ENCODE measurements around the gene GMDS. TPM values are rescaled to one million over a fixed set of nuclear protein-coding genes. Genes with fewer than 3 reads are reported as not detected.

Gene GMDS
- total and polyA plus RNA-seq, 2 donors (not counting 1 experiment from before 2014, with no cell fraction given): 11.5 to 16.4 TPM

DNA sequence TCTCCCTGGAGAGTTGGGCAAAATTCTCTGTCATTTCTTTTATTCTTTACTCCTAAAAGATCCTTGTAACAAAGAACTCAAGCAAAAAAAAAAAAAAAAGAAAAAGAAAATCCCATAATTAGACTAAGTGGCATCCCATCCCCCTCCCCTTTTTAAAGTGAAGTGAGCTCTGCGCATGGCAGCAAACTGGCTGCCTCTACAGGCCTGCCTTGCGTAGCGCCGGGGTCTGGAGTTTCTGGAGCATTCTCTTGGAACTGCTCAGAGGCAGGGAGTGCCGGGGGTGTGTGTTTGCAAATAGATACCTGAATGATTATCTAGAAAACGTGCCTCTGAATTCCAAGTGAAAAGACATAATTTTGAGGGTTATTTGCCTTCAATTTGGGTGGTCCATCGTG lies 587.6 kb downstream of the GMDS start:
- CTCF ChIA-PET: interaction anchor here (0.6 kb wide), 1 partner anchor 66 kb away, joined by 4 read pairs; no protein-coding TSS in a partner anchor

More for the DNA sequence above, 587.6 kb downstream of the GMDS start:
- WGBS (ENCODE audit: insufficient coverage): 98% methylated on average over 7 of the region's 7 CpGs
- no peak overlapping the region for H3K4me3 Mint-ChIP-seq
- no peak overlapping the region for H3K9ac ChIP-seq (ENCODE audit: low read length)
- H3K79me2 ChIP-seq (ENCODE audit: control insufficient read depth, insufficient read depth, low read length): no peaks in the 10 kb centered on the region
- H3K27me3 Mint-ChIP-seq: peaks cover 9% of the 10 kb centered on the region
- H3K27me3 ChIP-seq (replicated peaks in 1 of 4; ENCODE audit: control extremely low read depth in 1 of 4, control insufficient read depth in 3 of 4, insufficient read depth in 4 of 4, low read length in 3 of 4): peaks cover 0 to 21% (median 0%) of the 10 kb centered on the region in 4 experiments
- ATAC-seq (ENCODE audit: low read depth) (no peak), DNase-seq (no peak)
- intact Hi-C loops (cut with micrococcal nuclease): no loop called here
- no peaks in the 10 kb centered on the region for H3K36me3 ChIP-seq (replicated peaks in 1 of 2; ENCODE audit: control extremely low read depth in 1 of 2, control insufficient read depth in 1 of 2, extremely low read depth in 1 of 2, insufficient read depth in 2 of 2, low read length in 1 of 2)
- no peak overlapping the region for H3K27ac Mint-ChIP-seq
- H2AFZ ChIP-seq (ENCODE audit: insufficient read depth, low read depth, low read length, poor library complexity, severe bottlenecking): no peak overlapping the region
- peaks cover 10% of the 10 kb centered on the region for H3K4me1 Mint-ChIP-seq
- POLR2A ChIA-PET: no interaction called here
- H3K9me3 ChIP-seq (ENCODE audit: control extremely low read depth in 1 of 3, control insufficient read depth in 2 of 3, insufficient read depth in 1 of 3, low read length in 2 of 3): peaks cover 0 to 2% (median 0%) of the 10 kb centered on the region in 3 donors
- no peak overlapping the region for H3K4me3 ChIP-seq (ENCODE audit: control extremely low read depth in 1 of 5, extremely low read depth in 1 of 5, insufficient read depth in 1 of 5, low read depth in 2 of 5, low read length in 4 of 5)
- no peak overlapping the region for H3K27ac ChIP-seq (ENCODE audit: low read length in 2 of 2)
- TF ChIP-seq EZH2 (IDR thresholded peaks at IDR 0.05; ENCODE audit: borderline replicate concordance, insufficient read depth, low read depth, low read length, poor library complexity, severe bottlenecking) (no peak), CTCF (IDR thresholded peaks at IDR 0.05) (no peak)
- H3K4me1 ChIP-seq (ENCODE audit: control insufficient read depth in 2 of 2, insufficient read depth in 2 of 2, low read length in 2 of 2): no peaks in the 10 kb centered on the region
- no peaks in the 10 kb centered on the region for H4K20me1 ChIP-seq (ENCODE audit: control insufficient read depth, insufficient read depth, low read length, poor library complexity, severe bottlenecking)
- no peak overlapping the region for H3K4me2 ChIP-seq (replicated peaks; ENCODE audit: low read depth, low read length, poor library complexity, severe bottlenecking)
- no peaks in the 10 kb centered on the region for H3K9me3 Mint-ChIP-seq (ENCODE audit: insufficient read depth)
